Measurements from ENCODE around the gene CALN1.

Gene CALN1

GRCh38 chr7:72187179-72187578, 225.0 kb downstream of the CALN1 start:
- Histone ChIP-seq H3K9me2 (ENCODE audit: low read depth, low read length) (no peaks in the 10 kb centered on the region), H3K79me2 (ENCODE audit: insufficient read depth, low read length) (no peaks in the 10 kb centered on the region), H3K36me3 (ENCODE audit: insufficient read depth, low read length) (no peaks in the 10 kb centered on the region), H3K4me1 (ENCODE audit: insufficient read depth, low read length, severe bottlenecking) (no peaks in the 10 kb centered on the region), H3K27ac (ENCODE audit: low read depth, low read length, poor library complexity, severe bottlenecking) (no peak overlapping the region), H3K27me3 (ENCODE audit: insufficient read depth, low read length) (no peaks in the 10 kb centered on the region), H3K4me3 (ENCODE audit: low read depth, low read length, poor library complexity, severe bottlenecking) (no peak overlapping the region), H3F3A (ENCODE audit: insufficient read depth, low read length) (no peaks in the 10 kb centered on the region), H3K9ac (ENCODE audit: low read length) (no peak overlapping the region), H2AFZ (ENCODE audit: low read length) (no peak overlapping the region), H3K4me2 (ENCODE audit: low read length) (no peak overlapping the region), H3K9me3 (ENCODE audit: low read length) (no peaks in the 10 kb centered on the region), H4K20me1 (ENCODE audit: insufficient read depth, low read length) (no peaks in the 10 kb centered on the region)
- TF ChIP-seq CTCF (IDR thresholded peaks at IDR 0.05; ENCODE audit: low read length) = no peak
- TF ChIP-seq EZH2 (IDR thresholded peaks at IDR 0.05; ENCODE audit: borderline replicate concordance, low read length) = no peak

GRCh38 chr7:72183835-72184234, 228.3 kb downstream of the CALN1 start:
- Histone ChIP-seq H3K27me3 (ENCODE audit: insufficient read depth, low read length) (no peaks in the 10 kb centered on the region), H3K79me2 (ENCODE audit: insufficient read depth, low read length) (no peaks in the 10 kb centered on the region)
- TF ChIP-seq CTCF (IDR thresholded peaks at IDR 0.05; ENCODE audit: low read length) = peak; percentile 65
- TF ChIP-seq EZH2 (IDR thresholded peaks at IDR 0.05; ENCODE audit: borderline replicate concordance, low read length) = no peak

GRCh38 chr7:72182036-72182435, 230.1 kb downstream of the CALN1 start:
- Histone ChIP-seq H3K27ac (ENCODE audit: low read depth, low read length, poor library complexity, severe bottlenecking) (no peak overlapping the region), H4K20me1 (ENCODE audit: insufficient read depth, low read length) (no peaks in the 10 kb centered on the region), H3K4me2 (ENCODE audit: low read length) (no peak overlapping the region), H3K27me3 (ENCODE audit: insufficient read depth, low read length) (no peaks in the 10 kb centered on the region), H3K36me3 (ENCODE audit: insufficient read depth, low read length) (no peaks in the 10 kb centered on the region), H3K4me3 (ENCODE audit: low read depth, low read length, poor library complexity, severe bottlenecking) (no peak overlapping the region), H3F3A (ENCODE audit: insufficient read depth, low read length) (no peaks in the 10 kb centered on the region), H3K79me2 (ENCODE audit: insufficient read depth, low read length) (no peaks in the 10 kb centered on the region), H3K9me3 (ENCODE audit: low read length) (no peaks in the 10 kb centered on the region), H2AFZ (ENCODE audit: low read length) (no peak overlapping the region), H3K9ac (ENCODE audit: low read length) (no peak overlapping the region), H3K4me1 (ENCODE audit: insufficient read depth, low read length, severe bottlenecking) (no peaks in the 10 kb centered on the region), H3K9me2 (ENCODE audit: low read depth, low read length) (no peaks in the 10 kb centered on the region)
- TF ChIP-seq CTCF (IDR thresholded peaks at IDR 0.05; ENCODE audit: low read length) (no peak), EZH2 (IDR thresholded peaks at IDR 0.05; ENCODE audit: borderline replicate concordance, low read length) (no peak)

More at GRCh38 chr7:72183835-72184234, 228.3 kb downstream of the CALN1 start:
- Histone ChIP-seq H3K27ac (ENCODE audit: low read depth, low read length, poor library complexity, severe bottlenecking) (no peak overlapping the region), H3K4me2 (ENCODE audit: low read length) (no peak overlapping the region), H3K4me3 (ENCODE audit: low read depth, low read length, poor library complexity, severe bottlenecking) (no peak overlapping the region), H2AFZ (ENCODE audit: low read length) (no peak overlapping the region), H3K9ac (ENCODE audit: low read length) (no peak overlapping the region), H3K9me2 (ENCODE audit: low read depth, low read length) (no peaks in the 10 kb centered on the region), H3F3A (ENCODE audit: insufficient read depth, low read length) (no peaks in the 10 kb centered on the region), H3K9me3 (ENCODE audit: low read length) (no peaks in the 10 kb centered on the region), H3K36me3 (ENCODE audit: insufficient read depth, low read length) (no peaks in the 10 kb centered on the region), H3K4me1 (ENCODE audit: insufficient read depth, low read length, severe bottlenecking) (no peaks in the 10 kb centered on the region), H4K20me1 (ENCODE audit: insufficient read depth, low read length) (no peaks in the 10 kb centered on the region)
